GM19193 (cell line): ENCODE results near the gene GPC4.

Experiments
- POLR2A ChIP-seq: IDR thresholded peaks from 4 replicates; pipeline ENCODE4 v1.6.1; 2011; ENCODE audit not compliant: insufficient read depth, insufficient read length; ENCODE audit errors: extremely low read depth

Gene GPC4

DNA sequence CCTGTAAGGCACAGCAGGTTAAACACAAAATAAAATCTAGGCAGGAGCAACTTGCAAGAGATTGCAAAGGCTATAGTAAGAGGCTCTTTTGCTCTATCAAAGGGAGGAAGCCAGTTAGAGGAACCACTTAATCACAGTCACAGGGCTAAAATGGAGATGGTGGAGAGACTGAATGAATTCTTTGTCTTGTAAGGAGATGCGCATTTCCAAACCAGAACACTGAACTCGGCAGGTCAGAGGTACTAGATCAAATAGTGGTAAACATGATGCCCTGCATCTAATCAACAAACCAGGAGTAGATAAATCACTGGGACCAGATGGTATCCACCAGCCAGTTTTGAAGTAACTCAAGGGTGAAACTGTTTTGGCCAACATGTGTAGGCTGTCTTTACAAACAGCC is 55.8 kb downstream of the GPC4 start:
- no peak for TF ChIP-seq POLR2A

GRCh38 chrX:133353233-133353632 is 62.1 kb downstream of the GPC4 start:
- TF ChIP-seq POLR2A, result no peak

DNA sequence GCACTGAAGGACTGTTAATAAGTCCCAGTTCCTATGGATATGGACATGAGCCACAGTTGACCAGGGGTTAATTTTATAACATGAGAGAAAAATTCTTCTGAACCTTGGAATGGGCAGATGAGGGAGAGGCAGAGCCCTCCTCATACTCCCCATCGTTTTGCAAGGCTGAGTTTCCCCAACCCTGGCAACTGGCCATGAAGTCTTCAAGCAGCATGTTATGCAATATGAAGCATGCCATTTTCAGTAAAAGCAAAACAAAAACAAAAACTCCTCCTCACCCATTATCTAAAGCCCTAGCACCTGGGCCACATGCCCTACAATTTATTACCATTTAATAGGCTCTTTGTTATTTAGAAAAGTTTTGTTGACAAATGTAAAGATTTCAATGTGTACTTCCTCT is 64.5 kb downstream of the GPC4 start:
- TF ChIP-seq POLR2A, result no peak

DNA sequence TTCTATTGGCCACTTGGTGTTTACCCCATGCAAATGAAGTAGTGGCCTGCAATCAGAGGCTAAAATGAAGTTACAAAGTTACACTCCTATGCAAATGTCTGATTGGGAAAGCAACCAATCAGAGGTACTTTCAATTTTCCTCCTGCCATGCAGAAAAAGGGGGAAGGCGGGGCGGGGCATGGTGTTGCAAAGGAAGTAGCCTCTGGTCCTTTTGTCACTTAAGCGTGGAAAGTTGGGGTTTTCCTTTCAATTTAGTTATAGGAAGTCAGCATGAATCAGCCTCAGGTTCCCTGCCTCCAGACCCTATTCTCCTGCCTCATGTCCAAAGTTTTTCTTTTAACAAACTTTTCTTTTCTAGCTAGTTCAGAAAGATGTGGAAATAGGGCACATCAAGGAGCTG is 69.3 kb downstream of the GPC4 start:
- TF ChIP-seq POLR2A, result no peak

DNA sequence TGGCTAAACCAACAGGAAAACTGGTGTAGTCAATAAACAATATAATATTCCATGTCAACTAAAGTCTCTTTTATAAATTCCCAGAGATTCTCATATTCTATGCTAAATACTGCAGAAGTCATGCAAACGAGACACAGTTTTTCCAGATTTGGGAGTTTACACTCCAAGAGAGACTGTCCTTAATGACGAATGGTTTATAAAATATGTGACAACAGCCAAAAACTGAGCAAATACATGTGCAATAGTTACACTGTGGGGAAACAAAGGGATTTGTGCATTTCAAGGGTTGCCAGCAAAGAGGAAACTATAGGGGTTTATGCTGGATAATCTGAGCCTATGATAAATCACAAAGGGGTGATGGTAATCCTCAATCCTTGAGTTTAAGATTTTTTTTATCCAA is 75.7 kb downstream of the GPC4 start:
- TF ChIP-seq POLR2A, result no peak

GRCh38 chrX:133337250-133337649 is 78.0 kb downstream of the GPC4 start:
- no peak for TF ChIP-seq POLR2A

DNA sequence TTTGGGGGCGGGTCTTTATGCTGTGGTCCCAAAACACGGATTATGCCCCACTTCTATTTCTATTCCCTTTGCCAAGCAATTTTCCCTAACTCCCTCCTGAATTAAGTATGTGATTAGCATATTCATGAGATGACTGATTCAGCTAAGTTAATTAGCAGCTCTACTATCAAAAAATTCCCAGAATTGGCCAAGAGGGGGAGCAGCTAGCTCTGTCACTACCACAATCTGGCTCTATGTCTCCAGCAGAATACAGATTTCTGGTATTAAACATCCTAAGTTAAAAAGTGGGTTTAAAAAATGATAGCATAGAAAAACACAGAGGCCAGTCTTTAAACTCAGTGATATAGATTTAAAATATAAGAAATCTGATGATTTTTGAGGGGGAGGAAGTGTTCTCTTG is 80.3 kb downstream of the GPC4 start:
- TF ChIP-seq POLR2A, result no peak

DNA sequence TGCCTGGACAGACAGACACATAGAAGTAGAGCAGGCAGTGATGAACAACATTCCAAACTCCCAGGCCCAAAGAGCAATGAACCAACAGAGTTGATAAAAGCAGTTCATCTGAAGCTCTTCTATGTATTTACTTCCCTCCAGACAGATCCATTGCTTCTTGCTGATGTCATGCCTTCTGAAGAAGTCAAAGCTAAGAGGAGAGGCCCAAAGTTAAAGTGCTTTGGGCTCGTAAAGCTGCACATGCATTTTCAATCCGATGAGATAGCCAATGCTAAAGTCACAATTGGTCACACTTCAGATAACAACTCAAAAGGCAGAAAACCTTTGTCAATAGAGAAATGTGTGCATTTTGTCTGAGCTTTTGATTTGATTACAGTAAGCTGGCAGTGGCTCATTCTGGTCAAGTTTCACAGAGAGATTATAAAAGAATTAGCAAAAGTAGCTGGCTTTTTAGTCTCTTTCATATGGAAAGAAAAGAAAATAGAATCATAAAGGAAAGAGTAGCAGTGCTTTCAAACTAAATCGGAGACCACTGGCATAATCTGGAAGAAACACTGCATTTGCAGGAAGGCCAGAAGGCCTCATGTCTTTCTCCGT is 82.0 kb downstream of the GPC4 start:
- no peak for TF ChIP-seq POLR2A

- no peak for TF ChIP-seq POLR2A
Observed at GRCh38 chrX:133332737-133333136, 82.6 kb downstream of the GPC4 start.

DNA sequence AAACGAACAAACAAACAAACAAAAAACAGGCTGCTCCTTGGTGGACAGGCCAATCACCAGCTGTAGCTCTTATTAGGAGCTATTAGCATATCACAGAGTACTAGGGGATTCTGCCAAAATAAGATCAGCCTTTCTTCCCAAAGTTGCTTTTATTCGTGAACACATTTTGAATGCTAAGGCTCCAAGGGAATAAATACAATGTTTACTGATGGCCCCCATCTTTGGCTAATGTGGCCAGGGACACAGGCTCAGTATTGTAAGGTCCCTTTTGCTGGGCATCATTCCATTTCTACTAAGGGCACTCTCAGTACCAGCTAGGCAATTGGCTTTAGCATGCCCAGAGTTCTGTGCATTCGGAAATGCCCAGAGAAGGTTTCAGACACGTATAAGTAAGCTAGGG is 84.3 kb downstream of the GPC4 start:
- TF ChIP-seq POLR2A, result no peak

- TF ChIP-seq POLR2A, result no peak
Observed at GRCh38 chrX:133325422-133325821, 89.9 kb downstream of the GPC4 start.

- TF ChIP-seq POLR2A, result no peak
Observed at GRCh38 chrX:133323431-133323830, 91.9 kb downstream of the GPC4 start.

GRCh38 chrX:133321451-133321850 is 93.8 kb downstream of the GPC4 start:
- TF ChIP-seq POLR2A, result no peak

DNA sequence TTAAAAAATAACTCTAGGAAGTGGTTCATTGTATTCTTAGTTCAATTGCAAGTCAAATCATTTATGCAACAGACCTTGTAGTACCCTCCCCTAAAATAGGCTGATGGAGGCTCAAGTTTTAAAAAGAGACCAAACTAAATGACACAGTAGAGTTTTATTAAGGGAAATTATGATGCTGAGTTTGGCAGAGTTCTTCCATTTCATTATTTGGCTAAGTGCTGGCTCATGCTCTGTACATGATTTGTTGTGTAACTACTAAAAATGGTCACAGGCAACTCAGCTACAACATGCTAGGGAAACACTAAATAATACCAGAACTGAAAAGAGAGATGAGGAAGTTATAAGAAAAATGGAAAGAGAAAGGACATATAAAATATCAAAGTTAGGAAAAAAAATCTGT is 101.0 kb downstream of the GPC4 start:
- no peak for TF ChIP-seq POLR2A

DNA sequence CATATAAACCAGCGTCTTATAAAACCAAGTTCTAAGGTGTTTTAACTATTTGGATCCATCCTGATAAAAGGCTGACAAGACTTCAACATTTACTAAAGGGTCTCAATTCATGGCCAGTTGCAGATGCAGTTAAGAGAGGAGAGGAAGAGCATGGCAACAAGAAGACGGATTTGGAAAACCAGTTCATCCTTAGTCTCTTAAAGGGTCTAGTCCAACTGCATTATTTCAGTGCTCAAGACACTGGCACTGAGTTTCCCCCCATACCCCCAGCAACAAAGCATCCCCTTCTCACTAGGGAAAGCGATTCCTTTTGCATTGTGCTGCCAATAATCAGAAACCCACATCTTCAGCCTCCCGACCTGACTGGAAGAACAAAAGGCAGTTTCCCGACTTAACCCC is 106.8 kb downstream of the GPC4 start:
- TF ChIP-seq POLR2A, result no peak

DNA sequence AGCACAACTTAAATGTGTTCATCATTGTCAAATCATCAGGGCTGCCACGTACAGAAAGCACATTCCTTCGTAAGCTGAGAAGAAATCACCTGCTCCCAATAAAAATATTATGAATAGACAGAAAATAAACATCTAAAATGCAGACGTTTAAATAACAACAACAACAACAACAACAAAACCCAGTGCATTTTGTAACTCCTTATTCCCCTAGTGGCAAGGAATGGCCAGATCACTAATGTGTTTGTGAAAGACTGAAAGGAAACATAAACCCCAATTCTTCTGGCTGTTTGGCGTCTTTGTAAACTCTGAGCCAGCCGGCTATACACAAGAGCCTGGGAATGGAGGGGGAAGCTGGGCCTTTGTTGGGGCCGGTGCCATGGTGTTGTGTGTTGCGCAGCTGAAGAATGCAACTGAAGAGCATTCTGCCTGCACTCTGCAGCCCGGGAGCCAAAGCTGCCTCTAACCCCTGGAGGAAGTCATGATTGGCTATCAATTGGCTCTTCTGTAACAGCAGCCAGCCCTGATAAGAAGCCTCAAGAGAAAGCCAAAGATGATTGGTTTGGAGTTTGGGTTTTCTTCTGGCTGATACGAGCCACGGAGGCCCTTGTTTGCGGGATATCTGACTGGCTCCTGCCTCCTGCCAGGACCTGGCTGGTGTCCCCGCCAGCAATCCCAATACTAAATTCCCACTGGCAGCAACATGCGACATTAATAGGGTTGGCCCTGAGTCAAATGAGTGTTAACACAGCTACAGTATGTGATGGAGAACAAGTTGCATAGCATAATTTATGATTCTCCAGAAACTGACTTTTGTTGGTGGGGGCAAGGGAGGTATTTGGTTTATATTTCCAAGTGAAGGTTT is 107.4 kb downstream of the GPC4 start:
- no peak for TF ChIP-seq POLR2A
